ENCODE measurements around the gene WWOX. TPM values are rescaled to one million over a fixed set of nuclear protein-coding genes. Genes with fewer than 3 reads are reported as not detected.
A peak's percentile ranks its signal among the peaks of the same experiment; 100 is the strongest.

Gene WWOX
- total and polyA plus RNA-seq, 2 of the 13 experiments (the other 11 are each of a cell fraction or from before 2014, with no cell fraction given): 9.1 to 37.4 TPM

DNA sequence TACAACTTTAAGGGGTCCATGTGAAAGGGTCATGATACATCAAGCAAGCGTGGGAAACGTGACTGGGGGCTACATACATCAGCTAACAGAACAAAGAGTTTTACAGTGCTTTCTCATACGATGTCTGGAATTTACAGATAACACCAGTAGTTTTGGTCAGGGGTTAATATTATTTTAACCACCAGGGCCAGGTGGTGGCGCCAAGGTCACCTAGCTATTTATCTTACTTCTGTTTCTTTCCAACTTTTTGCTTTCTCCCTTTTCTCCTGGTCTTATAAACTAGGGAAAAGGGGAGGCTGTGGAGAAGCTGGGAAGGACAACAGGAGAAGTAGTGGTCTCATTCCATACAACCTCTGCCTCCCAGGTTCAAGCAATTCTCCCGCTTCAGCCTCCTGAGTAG lies 39.2 kb upstream of the WWOX start:
- BruUV-seq (replicated peaks): no TSS peak
- H2AFZ ChIP-seq (ENCODE audit: low read length): no peak overlapping the region
- H3K36me3 ChIP-seq (replicated peaks in 1 of 2; ENCODE audit: control insufficient read depth in 1 of 2, insufficient read depth in 2 of 2, low read length in 2 of 2): no peaks in the 10 kb centered on the region
- WGBS (ENCODE audit: low lambda C conversion rate): 24% methylated on average over 5 of the region's 5 CpGs
- no peak overlapping the region for H3K4me2 ChIP-seq (ENCODE audit: low read depth, low read length)
- ATAC-seq (no peak), DNase-seq (ENCODE audit: low spot score) (no peak), FAIRE-seq (no peak)
- ChIA-PET POLR2A (no interaction called here), CTCF (ENCODE audit: low intra/inter-chr PET ratio, low total read pairs) (no interaction called here)
- no peaks in the 10 kb centered on the region for H3K9me3 ChIP-seq (ENCODE audit: low read length)
- H3K9ac ChIP-seq (ENCODE audit: insufficient read depth, low read depth, low read length): no peak overlapping the region
- in situ Hi-C loops (cut with HindIII; ENCODE audit: extremely low pct_ligation_motif_present, low pct_unique_long_range_greater_than_20kb): no loop called here
- TF ChIP-seq MTF2 (CRISPR knock-in tag; IDR thresholded peaks at IDR 0.05; ENCODE audit: borderline replicate concordance) (no peak), ZNF652 (CRISPR knock-in tag; IDR thresholded peaks at IDR 0.05; ENCODE audit: borderline replicate concordance, low read depth) (peak; percentile 50; the same call in 1 of the 2 replicates)
- TF ChIP-seq, protein P1, sequence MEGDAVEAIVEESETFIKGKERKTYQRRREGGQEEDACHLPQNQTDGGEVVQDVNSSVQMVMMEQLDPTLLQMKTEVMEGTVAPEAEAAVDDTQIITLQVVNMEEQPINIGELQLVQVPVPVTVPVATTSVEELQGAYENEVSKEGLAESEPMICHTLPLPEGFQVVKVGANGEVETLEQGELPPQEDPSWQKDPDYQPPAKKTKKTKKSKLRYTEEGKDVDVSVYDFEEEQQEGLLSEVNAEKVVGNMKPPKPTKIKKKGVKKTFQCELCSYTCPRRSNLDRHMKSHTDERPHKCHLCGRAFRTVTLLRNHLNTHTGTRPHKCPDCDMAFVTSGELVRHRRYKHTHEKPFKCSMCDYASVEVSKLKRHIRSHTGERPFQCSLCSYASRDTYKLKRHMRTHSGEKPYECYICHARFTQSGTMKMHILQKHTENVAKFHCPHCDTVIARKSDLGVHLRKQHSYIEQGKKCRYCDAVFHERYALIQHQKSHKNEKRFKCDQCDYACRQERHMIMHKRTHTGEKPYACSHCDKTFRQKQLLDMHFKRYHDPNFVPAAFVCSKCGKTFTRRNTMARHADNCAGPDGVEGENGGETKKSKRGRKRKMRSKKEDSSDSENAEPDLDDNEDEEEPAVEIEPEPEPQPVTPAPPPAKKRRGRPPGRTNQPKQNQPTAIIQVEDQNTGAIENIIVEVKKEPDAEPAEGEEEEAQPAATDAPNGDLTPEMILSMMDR (CRISPR knock-in tag; IDR thresholded peaks at IDR 0.05): 0 out of 2 replicates have a peak, but pooled peaks have one; percentile 12
- intact Hi-C loops (cut with micrococcal nuclease; ENCODE audit: unreplicated experiment): no loop called here
- H3K27me3 ChIP-seq (ENCODE audit: control insufficient read depth in 1 of 2, insufficient read depth in 2 of 2, low read length in 2 of 2): peaks cover 0 to 8% of the 10 kb centered on the region in 2 experiments; a peak in 3 of 5 replicates
- H3K27ac ChIP-seq (ENCODE audit: extremely low read length, insufficient read depth, low read length): no peak overlapping the region
- peaks cover 7% of the 10 kb centered on the region; the same call in 1 of the 2 replicates for H3K4me1 ChIP-seq (ENCODE audit: insufficient read depth, low read length)
- no peaks in the 10 kb centered on the region for H4K20me1 ChIP-seq (ENCODE audit: insufficient read depth, low read length)
- no peaks in the 10 kb centered on the region for H3K79me2 ChIP-seq (ENCODE audit: insufficient read depth, low read length)
- no peak overlapping the region for H3K4me3 ChIP-seq (replicated peaks in 1 of 3; ENCODE audit: insufficient read depth in 1 of 3, low read depth in 2 of 3, low read length in 3 of 3)

DNA sequence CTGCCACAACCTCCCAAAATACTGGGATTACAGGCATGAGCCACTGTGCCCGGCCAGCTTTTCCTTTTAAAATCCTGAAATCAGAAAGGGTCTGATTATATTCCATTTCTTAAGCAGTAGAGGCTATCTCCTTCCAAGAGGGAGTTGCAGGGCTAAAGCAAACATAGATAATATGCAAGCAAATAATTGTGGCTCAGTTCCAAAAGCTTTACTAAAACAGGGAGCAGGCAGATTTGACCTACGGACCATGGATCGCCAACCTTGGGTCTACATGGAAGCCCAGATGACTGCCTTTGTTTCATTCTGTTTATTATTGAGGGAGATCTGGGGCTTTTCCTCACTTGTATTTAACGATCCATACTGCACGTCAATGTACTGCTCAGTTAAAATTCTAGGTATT lies 38.6 kb upstream of the WWOX start:
- no peak overlapping the region for H3K9ac ChIP-seq (ENCODE audit: insufficient read depth, low read depth, low read length)
- no peak overlapping the region for H3K27ac ChIP-seq (ENCODE audit: extremely low read length, insufficient read depth, low read length)
- no peaks in the 10 kb centered on the region for H3K79me2 ChIP-seq (ENCODE audit: insufficient read depth, low read length)
- H3K4me3 ChIP-seq (replicated peaks in 1 of 3; ENCODE audit: insufficient read depth in 1 of 3, low read depth in 2 of 3, low read length in 3 of 3): no peak overlapping the region
- intact Hi-C loops (cut with micrococcal nuclease; ENCODE audit: unreplicated experiment): no loop called here
- 13% methylated on average over 5 of the region's 5 CpGs for WGBS (ENCODE audit: low lambda C conversion rate)
- no peak for FAIRE-seq
- no peaks in the 10 kb centered on the region for H4K20me1 ChIP-seq (ENCODE audit: insufficient read depth, low read length)
- H3K9me3 ChIP-seq (ENCODE audit: low read length): no peaks in the 10 kb centered on the region
- H2AFZ ChIP-seq (ENCODE audit: low read length): no peak overlapping the region
- in situ Hi-C loops (cut with HindIII; ENCODE audit: extremely low pct_ligation_motif_present, low pct_unique_long_range_greater_than_20kb): no loop called here
- H3K4me2 ChIP-seq (ENCODE audit: low read depth, low read length): no peak overlapping the region
- CTCF ChIA-PET (ENCODE audit: low intra/inter-chr PET ratio, low total read pairs): no interaction called here
- POLR2A ChIA-PET: no interaction called here
- no TSS peak for BruUV-seq (replicated peaks)
- ATAC-seq: no peak
- H3K27me3 ChIP-seq (ENCODE audit: control insufficient read depth in 1 of 2, insufficient read depth in 2 of 2, low read length in 2 of 2): peaks cover 2 to 8% of the 10 kb centered on the region in 2 experiments; a peak in 3 of 5 replicates
- H3K36me3 ChIP-seq (replicated peaks in 1 of 2; ENCODE audit: control insufficient read depth in 1 of 2, insufficient read depth in 2 of 2, low read length in 2 of 2): no peaks in the 10 kb centered on the region
- no peak for TF ChIP-seq ZNF83 (CRISPR knock-in tag; IDR thresholded peaks at IDR 0.05; ENCODE audit: borderline replicate concordance)
- TF ChIP-seq, protein P2, sequence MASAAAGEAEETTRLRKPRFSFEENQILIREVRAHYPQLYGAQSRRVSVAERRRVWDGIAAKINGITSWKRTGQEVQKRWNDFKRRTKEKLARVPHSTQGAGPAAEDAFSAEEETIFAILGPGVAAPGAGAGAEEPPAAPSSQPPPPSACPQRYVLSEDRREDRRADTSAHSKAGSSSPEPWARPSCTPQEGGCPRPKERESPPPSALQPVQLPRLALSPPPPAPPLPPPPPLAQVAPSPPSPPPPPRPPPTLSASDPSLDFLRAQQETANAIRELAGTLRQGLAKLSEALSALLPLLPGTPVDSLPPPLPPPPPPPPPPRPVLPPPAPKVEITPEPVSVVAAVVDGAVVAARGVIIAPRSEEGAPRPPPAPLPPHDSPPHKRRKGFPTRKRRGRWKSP (CRISPR knock-in tag; IDR thresholded peaks at IDR 0.05): no peak
- no peak for TF ChIP-seq MATR3 (CRISPR knock-in tag; IDR thresholded peaks at IDR 0.05)
- TF ChIP-seq ZNF510 (CRISPR knock-in tag; IDR thresholded peaks at IDR 0.05; ENCODE audit: low read depth): no peak
- TF ChIP-seq POLR2AphosphoS5 (IDR thresholded peaks at IDR 0.05; ENCODE audit: low read depth, low read length): no peak
- no peak for TF ChIP-seq TBL1XR1 (IDR thresholded peaks at IDR 0.05; ENCODE audit: borderline replicate concordance, low read length, partially characterized antibody)
- TF ChIP-seq, protein P3, sequence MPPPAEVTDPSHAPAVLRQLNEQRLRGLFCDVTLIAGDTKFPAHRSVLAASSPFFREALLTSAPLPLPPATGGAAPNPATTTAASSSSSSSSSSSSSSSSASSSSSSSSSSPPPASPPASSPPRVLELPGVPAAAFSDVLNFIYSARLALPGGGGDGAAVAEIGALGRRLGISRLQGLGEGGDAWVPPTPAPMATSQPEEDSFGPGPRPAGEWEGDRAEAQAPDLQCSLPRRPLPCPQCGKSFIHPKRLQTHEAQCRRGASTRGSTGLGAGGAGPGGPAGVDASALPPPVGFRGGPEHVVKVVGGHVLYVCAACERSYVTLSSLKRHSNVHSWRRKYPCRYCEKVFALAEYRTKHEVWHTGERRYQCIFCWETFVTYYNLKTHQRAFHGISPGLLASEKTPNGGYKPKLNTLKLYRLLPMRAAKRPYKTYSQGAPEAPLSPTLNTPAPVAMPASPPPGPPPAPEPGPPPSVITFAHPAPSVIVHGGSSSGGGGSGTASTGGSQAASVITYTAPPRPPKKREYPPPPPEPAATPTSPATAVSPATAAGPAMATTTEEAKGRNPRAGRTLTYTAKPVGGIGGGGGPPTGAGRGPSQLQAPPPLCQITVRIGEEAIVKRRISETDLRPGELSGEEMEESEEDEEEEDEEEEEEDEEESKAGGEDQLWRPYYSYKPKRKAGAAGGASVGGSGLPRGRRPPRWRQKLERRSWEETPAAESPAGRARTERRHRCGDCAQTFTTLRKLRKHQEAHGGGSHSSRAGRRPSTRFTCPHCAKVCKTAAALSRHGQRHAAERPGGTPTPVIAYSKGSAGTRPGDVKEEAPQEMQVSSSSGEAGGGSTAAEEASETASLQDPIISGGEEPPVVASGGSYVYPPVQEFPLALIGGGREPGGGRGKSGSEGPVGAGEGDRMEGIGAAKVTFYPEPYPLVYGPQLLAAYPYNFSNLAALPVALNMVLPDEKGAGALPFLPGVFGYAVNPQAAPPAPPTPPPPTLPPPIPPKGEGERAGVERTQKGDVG (CRISPR knock-in tag; IDR thresholded peaks at IDR 0.05; ENCODE audit: borderline replicate concordance): no peak
- no peak for TF ChIP-seq ZNF331 (CRISPR knock-in tag; IDR thresholded peaks at IDR 0.05)
- no peak for TF ChIP-seq PCBP1 (IDR thresholded peaks at IDR 0.05; ENCODE audit: borderline replicate concordance, low read depth, low read length)
- no peak for TF ChIP-seq ZNF720 (CRISPR knock-in tag; IDR thresholded peaks at IDR 0.05)
- H3K4me1 ChIP-seq (ENCODE audit: insufficient read depth, low read length): peaks cover 7% of the 10 kb centered on the region; the same call in 1 of the 2 replicates
- no peak for DNase-seq (ENCODE audit: low spot score)
